Measurements from ENCODE around the gene ZBTB20.

DNA sequence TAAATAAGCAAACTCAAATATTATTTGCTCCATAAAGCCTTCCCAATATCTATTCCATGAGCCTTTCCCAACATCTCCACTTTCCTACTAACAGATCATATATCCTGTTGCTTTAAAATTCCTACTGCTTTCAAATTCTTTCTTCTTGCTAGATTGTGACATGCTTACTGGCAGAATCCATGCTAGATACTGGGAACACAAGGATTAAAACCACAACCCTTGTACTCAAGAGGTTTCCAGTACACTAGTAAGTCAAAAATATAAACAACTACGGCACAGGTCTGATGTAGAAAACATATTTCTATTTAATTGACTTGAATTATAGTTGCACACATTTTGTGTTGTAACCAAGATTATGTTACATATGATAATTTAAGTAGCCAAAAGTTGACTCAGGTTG is 275.0 kb downstream of the ZBTB20 start:
- TF ChIP-seq, protein P1, sequence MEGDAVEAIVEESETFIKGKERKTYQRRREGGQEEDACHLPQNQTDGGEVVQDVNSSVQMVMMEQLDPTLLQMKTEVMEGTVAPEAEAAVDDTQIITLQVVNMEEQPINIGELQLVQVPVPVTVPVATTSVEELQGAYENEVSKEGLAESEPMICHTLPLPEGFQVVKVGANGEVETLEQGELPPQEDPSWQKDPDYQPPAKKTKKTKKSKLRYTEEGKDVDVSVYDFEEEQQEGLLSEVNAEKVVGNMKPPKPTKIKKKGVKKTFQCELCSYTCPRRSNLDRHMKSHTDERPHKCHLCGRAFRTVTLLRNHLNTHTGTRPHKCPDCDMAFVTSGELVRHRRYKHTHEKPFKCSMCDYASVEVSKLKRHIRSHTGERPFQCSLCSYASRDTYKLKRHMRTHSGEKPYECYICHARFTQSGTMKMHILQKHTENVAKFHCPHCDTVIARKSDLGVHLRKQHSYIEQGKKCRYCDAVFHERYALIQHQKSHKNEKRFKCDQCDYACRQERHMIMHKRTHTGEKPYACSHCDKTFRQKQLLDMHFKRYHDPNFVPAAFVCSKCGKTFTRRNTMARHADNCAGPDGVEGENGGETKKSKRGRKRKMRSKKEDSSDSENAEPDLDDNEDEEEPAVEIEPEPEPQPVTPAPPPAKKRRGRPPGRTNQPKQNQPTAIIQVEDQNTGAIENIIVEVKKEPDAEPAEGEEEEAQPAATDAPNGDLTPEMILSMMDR (conservative IDR thresholded peaks at IDR 0.05 in 1 of 2, IDR thresholded peaks at IDR 0.05 in 1 of 2; ENCODE audit: low read depth in 1 of 2, low read length in 2 of 2), result no peak
- no peak for TF ChIP-seq EZH2 (IDR thresholded peaks at IDR 0.05; ENCODE audit: low read length, missing control alignments)
